Stimulated activated CD4-positive, alpha-beta T cell treated with anti-CD3 and anti-CD28 coated beads, Interleukin-2, amount 100 ng/mL, for 24 hours (primary cell): Measurements from ENCODE around the gene ADD1.
A peak's percentile ranks its signal among the peaks of the same experiment; 100 is the strongest.

Experiments
- DNase-seq, 2 donors: peaks; one replicate each; pipeline ENCODE4 v3.0.0-alpha.2; 2020

ADD1 gene, protein sequence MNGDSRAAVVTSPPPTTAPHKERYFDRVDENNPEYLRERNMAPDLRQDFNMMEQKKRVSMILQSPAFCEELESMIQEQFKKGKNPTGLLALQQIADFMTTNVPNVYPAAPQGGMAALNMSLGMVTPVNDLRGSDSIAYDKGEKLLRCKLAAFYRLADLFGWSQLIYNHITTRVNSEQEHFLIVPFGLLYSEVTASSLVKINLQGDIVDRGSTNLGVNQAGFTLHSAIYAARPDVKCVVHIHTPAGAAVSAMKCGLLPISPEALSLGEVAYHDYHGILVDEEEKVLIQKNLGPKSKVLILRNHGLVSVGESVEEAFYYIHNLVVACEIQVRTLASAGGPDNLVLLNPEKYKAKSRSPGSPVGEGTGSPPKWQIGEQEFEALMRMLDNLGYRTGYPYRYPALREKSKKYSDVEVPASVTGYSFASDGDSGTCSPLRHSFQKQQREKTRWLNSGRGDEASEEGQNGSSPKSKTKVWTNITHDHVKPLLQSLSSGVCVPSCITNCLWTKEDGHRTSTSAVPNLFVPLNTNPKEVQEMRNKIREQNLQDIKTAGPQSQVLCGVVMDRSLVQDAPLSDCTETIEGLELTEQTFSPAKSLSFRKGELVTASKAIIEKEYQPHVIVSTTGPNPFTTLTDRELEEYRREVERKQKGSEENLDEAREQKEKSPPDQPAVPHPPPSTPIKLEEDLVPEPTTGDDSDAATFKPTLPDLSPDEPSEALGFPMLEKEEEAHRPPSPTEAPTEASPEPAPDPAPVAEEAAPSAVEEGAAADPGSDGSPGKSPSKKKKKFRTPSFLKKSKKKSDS

DNA sequence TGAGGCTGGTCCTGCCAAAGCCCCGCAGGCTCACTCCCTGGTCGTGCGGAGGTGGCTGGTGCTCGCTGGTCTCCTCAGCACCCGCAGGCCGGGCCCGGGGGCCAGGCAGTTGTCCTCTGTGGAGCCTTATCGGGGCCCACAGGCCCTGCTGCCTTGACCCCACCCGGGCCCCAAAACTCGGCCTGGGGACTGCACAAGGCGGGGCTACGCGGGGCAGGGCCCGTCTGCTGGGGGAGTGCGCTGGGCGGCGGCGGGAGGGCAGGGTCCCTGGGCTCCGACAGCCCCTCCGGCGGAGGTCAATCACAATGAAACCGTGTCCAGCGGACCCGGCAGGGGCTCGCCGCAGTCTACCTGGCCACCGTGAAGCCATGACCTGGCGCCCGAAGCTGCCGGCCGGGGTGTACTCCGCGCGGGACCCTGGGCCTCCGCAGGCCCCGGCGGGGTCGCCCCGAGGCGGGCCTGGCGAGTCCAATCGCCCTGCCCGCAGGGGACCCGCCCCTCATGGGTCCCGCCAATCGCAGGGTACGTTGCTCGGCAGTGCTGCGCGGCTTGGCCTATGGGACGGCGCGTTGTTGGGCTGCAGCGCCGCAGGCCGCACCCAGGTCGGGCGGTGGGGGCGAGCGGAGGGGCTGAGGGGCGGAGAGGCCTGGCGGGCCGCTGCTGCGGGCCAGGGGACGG, at the start of gene ADD1:
Gene ADD1 (plus strand): TSS at position 582 of the 678 bp plus-strand sequence. CDS start 32,072 bp downstream, outside the sequence.
- DNase-seq: peak; percentile 92 to 93

DNA sequence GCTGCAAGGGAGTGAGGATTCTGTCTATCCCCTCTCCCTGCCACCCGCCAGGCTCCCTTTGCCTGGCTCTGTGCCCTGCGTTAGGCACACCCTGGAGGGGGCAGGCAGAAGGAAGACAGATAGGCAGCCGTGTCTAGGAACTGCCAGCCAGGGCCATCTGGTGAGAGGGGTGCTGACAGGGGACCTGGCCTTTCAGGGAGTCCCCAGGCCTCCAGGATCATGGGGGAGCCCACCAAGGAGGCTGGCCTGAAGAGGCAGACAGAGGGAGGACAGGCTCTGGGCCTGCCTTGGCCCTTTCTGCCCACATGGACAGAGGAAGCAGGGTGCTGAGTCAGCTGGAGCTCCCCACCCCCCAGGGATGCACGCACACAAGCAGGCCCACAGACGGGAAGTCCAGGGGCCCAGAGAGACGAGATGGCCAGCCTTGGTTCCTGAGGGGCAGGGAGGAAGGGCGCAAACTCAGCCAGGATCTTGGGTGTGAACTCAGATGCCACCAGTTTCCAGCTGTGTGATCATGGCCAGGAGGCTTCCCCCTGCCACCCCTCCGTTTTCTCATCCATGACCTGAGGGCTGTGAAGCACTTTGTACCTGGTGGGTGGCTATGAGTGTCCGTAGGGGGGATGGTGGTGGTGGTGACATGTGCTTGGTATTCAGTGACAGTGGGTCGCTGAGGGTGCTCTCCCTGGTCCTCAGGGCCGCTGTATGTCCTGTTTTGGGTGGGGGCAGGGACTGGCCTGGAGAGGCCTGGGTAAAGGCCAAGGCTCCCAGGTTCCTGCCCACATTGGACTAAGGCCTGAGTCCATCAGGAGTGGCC, 49.0 kb upstream of the ADD1 start:
- DNase-seq: no peak

DNA sequence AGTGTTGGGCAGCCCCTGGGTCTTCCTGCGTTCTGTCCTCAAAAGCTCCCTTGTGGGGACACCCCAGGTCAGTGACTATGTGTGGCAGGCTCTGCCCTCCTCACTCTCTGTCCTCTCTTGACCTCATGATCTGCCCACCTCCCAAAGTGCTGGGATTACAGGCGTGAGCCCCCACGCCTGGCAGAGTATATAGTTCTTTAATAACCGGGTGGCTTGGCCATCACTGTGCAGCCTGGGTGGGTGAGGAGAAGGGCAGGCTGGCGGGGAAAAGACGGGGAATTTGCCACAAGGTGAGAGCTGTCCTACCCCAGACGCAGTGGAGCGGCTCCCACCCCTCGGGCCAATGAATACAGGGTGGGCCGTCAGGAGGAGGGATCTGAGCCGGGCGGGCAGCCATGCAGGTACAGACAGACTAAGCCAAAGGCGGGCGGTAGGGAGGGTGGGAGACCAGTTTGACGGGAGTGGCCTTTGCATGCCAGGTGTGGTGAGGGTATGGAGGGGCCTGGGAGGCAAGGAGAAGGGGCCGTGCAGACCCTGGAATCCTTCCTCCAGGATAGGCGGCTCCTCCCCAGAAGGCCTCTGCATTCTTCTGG, 48.2 kb upstream of the ADD1 start:
- no peak for DNase-seq

DNA sequence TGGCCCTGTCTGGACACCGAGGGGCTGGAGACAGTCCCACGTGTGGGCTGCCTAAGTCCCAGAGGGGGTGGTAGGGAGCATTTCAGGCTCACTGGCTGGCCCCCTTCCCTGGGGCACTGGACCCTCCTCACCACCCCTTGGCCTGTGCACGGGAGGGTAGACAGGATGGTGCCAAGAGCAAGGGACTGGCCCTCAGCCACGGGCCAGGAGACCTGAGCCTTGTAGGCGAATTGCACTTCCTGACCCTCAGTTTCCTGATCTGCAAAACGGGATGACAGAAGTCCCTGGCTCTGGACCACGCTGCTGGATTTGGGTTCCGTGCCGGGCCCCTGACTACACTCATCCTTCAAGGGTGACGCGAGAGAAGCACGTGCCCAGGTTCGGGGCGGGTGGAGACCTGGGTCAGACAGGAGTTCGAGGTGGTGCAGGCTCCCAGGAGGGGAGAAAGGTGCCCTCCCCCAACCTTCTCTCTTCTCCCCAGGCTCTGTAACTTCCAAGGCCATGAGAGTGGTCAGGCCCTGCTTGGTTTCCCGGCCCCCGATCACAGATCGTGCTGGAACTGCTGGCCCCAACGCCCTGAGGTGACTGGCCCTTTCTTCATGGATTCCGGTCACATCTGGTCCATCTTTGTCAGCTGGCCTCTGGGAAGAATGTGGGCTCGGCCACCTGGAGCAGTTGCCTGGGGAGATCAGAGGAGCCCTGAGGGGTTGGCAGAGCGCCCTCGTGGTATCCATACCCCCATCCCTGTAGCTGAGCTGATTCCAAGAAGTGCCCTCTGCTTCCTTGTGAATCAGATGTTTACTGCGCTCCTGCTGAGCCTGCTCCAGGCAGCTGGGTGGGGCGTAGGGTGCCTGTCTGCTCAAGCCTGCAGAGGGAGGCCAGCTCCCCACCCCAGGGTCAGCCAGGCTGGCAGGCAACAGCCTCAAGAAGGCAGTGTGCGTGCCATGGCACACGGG, 47.5 kb upstream of the ADD1 start:
- no peak for DNase-seq

DNA sequence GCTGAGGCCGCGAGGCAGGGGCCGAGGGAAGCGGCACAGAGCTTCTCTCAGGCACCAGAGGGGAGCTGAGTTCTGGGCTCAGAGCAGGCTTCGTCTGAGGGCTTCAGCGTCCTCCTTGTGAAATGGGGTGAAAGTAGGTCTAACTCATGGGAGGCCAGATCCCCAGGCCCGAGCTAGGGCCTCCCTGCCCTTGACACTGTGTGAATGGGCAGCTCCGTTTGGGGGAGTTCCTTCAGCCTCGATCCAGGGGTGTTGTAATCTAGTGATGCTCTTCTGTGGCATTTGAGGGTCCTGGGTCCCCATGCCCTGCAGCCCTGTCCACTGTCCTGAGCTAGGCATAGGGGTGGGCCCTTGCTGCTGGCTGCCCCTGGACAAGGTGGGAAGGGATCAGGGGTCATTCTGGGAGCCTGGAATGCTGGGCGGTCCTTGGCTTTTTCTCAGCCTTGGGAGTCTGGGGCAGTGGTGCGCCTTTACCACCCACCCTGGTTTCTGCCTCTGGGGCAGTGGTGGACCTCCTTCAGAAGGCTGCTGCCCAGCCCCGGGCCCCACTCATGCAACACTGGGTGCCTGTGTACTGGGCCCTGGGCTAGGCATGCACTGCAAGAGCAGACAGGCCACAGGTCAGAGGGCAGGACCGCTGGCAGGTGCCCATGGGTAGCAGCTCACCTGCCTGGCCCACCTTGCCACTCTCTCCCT, 46.6 kb upstream of the ADD1 start:
- DNase-seq: no peak

DNA sequence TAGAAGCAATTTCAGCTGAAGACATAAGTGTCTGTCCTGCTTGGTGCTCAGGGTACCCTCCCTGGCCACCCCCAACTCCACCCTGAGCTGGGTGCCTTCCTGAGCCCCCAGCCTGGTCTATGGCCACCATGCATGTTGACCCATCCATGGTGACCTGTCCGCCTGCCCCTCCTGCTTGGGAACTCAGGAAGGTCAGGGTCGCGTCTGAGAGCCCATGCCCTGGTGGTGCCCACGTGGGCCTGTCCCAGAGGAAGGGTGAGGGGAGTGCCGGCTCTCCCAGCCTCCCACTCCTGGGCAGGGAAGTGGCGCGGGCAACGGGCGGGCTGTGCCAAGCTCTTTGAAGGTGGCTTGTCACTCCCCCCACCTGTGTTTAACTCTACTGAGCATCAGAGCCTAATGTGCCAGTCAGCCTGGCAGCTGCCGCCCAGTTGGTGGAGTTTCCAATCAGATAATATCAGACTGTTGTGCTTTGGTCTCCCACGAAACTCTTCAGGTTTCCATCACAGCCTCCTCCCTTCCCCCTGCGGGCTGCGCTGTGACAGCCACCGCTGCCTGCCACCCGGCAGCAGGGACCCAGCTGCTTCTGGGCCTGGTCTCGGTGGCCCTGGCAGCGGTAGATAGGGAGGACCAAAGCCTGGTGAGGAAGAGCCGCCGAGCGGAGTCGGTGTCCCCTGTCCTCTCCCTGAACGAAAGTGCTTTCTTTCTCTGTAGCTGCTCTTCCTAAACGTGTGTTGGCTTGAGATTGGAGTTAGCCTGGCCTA, 45.9 kb upstream of the ADD1 start:
- DNase-seq: peak; percentile 60 to 66

DNA sequence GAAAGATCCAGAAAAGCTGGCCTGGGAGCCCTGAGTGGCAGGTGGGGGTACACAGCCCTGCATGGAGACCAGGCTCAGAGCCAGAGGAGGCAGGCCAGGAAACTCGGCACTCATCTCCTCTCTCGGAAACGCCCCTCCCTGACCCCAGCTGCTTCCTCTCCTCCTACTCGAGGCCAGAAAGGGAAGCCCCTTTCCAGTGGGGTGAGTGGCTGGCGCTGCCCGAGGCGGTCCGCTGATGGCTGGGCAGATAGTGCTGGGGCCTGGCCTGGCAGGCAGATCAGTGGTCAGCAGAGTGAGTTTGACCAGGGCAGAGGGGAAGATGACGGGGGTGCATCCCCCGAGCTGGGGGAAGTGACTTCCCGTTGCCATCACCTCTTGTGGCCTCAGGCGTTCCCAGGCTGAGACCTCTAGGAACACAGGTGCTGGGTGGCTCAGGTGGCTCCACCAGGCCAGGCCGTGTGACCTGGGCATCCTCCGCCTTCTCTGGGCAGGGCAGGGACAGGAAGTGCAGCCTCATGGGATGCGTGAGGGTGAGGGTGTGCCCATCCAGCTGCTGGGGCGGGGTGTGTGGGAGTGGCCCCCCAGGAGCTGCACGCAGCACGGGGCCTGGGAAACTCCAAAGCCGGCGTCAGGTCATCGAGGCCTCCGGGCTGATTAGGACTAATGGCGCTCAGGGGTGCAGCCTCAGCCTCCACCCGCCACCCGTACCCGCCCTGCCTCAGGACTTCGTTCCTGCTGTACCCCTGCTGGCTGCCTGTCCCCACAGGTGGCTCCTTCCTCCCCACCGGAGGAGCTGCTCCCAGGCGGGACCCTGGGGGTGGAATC, 45.0 kb upstream of the ADD1 start:
- DNase-seq: peak in 1 of 2 donors; percentile 67

DNA sequence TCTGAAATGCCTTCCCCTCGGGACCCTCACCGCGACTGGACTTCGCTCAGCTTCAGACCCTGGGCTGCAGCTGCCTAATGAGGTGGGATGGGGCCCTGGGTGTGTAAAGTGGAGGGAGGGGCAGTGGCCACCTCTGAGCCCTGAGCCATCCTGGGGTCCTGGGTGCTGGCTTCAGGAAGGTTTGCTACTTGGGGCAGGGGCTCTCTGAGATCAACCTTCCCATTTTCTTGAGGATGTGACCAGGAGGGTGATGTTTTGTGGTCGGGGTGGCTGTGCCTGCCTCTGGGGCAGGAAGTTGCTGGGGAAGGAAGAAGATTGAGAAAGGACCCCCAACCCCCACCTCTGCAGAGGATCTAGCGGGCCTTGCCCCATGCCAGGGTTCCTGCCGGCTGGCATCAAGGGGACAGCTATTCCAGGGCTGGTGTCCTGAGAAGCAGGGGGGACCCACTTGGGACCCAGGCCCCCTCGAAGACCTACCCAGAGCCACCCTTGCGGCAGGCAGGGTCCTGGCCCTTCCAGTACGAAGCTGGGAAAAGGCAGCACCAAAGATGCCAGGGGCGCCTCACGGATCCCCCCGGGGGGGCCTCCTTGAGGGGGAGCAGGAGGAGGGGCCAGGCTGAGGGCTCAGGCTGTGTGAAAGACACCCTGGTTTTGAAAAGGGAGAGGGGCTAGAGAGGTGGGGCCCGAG, 44.3 kb upstream of the ADD1 start:
- DNase-seq: no peak

DNA sequence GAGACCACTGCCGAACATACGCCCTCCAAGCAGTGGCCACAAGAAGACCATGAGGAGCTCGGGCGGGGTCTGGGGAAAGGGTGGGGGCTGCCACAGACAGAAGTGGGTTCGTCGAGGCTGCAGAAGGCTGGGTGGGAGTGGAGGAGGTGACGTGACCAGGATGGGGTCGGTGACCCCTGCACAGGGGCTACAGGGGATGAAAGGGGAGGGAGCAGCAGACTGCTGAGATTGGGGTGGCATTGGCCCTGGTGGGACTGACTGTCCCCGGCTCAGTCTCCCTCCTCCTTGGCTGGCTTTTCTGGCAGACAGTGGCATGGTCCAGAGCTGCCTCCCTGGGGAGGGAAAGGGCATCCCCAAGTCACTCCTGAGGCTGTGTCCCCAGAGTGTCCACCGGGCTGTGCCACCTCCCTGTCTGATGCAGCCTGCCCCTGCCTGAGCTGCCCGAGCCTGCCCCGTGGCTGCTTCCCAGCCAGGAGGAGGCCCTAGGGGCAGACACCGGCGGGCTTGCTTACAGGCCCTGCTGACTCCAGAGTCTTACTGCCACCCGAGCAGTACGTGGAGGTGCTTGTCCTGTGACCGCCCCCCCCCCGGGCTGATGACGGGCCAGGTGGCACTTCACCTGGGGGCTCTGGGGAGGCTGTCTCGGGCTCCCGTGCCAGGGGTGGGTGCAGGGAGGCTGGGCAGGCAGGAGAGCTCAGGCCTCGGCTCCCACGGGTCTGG, 43.5 kb upstream of the ADD1 start:
- DNase-seq: no peak

DNA sequence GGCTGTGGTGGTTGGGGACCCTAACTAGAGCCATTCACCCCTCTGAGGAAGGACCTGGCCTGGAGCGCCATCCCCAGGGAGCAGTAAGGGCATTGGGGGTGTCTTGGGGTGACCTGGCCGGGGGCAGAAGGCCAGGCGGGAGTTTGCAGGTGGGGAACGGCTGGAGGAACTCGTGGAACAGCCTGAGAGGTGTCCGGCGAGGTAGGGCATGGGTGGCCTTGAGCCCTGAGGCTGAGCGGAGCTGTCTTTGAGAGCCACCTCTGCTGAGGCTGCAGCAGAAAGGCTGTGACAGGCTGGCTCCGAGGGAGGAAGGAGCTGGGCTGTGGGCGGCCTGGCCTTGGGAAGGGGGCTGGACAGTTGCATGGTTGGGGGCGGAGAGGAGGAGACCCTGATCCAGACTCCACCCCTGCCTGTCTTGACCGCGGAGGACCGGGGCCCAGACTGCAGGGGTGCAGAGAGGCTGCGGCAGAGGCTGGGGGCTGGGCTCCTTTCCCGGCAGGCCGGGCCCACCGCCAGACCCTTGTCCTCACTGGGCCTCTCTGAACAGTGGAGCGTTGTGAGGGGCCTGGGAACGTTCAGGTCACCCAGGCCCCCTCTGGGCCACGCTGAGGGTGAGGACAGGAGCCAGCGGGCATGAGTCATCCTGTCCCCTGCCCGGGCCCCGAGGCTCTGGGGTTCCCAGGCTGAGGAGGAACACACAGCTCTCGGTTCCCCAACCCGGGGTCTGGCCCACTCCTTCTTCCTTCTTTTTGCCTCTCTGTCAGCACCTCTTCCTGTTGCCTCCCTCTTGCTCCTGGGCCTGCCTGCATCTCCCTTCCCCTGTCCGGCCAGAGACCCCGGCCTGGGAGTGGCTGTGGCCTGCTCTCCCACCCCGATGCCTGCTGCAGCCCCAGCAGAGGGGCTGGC, 42.7 kb upstream of the ADD1 start:
- peak in 1 of 2 donors; percentile 40 for DNase-seq

DNA sequence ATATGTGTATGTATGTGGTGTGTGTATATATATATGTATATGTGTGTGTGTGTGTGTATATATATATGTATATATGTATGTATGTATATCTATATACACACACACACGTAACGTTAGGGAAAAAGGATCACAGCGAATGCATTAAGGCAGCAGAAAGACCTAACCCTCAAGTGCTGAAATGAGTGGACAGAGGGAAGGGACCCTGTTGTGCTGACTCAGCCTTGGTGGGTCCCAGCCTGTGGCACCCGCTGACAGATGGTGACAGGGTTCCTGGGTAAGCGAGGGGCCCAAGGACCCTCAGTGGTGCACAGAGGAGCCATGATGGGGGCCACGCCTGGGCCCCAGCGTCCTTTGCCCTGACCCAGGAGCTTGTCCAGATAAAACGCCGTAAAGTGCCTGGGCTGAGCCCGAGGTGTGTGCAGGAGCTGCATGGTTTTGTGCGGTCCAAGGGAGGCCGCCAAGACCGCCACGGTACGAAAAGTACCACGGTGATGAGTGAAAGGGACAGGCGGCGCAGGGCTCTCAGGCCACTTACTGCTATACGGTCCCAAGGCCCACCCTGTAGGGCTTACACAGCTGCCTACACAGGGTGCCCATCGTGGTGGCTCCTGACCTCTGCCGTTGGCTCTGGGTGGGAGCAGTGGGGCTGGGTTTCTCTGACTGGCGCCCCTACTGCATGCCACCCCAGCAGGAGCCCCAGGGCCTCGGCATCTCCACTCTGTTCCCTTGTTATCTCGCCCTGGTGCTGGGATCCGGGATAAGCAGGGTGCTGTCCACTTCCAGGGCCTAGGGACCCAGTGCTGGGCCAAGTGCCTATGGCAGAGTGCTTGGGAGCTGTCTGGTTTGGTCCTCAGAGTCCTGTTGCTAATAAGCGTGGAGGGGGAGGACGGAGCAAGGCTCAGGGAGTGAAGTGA, 40.8 kb upstream of the ADD1 start:
- DNase-seq: no peak

DNA sequence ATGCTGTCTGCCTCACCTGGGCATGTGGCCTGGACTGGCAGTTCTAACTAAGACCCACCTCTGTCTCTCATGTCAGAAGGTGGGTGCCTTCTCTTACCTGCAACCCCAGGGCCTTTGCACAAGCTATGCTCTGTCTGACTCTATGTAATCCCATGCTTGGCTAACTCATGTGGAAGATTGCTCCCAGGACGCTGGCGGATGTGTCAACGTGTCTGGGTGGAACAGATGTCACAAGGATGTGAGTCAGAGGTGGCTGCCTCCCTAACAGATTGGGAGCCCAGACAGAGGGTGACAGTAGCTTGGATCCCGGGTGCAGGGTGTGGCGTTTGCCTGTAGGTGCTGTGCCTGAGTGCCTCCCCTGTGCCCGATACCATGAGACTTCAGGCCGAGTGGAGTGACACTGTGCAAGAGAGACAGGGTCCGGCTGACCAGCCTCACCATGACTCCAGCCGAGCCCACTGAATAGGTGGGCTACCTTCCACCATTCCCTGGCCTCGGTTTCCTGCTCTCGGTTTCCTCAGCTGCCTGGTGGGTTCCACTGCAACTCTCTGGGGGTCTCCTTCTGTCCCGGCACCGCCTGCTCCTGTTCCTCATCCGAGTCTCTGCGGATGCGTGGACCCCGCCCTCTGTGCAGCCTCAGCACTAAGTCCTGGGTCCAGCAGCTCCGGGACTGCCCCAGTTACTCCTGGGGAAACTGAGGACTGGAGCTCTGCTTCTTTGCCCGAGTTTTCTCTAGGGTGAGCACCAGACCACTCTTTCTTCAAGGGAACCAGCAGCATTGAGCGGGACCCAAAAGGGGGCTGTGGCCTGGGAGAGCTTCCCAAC, 39.8 kb upstream of the ADD1 start:
- no peak for DNase-seq

DNA sequence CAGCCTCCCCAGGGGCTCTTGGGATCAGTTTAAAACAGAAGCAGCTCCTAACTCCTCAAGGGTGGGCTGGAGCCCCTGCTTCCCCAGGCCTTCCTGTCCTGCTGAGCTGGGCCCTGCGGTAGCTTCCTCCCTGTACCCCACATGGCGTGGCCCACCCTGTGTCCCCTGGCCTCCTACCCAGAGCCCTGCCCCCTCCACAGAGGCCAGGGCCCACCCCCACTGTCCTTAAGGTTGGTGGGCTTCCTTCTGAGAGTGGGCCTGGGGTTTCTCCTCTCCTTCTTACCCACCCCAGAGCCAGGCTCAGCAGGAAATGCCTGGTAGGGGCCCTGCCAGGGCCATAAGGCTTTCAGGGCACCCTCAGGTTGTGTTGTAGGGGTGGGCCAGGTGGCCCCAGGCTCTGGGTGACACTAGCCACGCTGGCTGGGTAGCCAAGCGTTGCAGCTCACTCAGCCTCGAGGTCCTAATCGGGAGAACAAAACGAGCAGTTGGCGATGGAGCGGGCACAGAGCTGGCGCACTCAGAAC, 39.1 kb upstream of the ADD1 start:
- DNase-seq: no peak

DNA sequence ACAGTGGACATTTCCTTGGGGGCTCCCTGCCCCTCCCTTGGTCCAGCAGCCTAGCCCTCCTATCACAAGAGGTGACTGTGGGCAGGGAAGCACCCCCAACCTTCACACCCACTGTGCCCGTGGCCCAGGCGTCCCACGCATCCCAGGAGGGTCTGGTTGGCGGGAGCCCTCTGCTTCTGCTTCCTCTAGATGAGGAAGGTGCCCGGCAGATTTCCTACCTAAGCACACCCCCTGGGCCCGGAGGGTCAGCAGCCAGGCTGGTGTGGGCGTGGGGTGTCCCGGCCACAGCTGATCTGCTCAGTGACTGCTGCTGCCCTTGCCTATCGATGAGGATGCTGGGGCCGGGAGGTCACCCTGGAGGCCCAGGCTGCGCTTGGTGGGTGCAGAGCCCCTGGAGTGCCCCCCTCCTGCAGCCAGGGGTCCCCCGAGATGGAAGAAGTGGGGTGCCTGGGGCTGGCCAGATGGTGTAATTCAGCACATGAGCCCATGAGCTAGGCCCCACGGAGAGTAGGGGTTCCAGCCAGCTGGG, 38.6 kb upstream of the ADD1 start:
- no peak for DNase-seq
